Muscle of back (tissue), 11 donors: ENCODE data around the gene KCNE2. TPM values are rescaled to one million over a fixed set of nuclear protein-coding genes. Genes with fewer than 3 reads are reported as not detected.
"Not testable (repeated sequence)": the region's sequence is repeated elsewhere in the genome, so short reads cannot be mapped to it uniquely, and the experiment has no call there.

Experiments used
- DNase-seq, 3 donors: peaks; one replicate each; pipeline versions ENCODE4 v3.0.0 to v3.0.0-alpha.2; 2013
- polyA plus RNA-seq, 10 donors: library from polyadenylated mRNA; unstranded; fragments of 120-200 nt; gene quantifications; one replicate each; pipeline ENCODE4 v1.2.1, GENCODE V29; 2013; ENCODE audit not compliant: insufficient read length in 10 of 10

KCNE2 gene
- polyA plus RNA-seq, 10 donors: 0.22 to 1.1 (median 0.54) TPM

GRCh38 chr21:34406102-34406501 is 42.3 kb downstream of the KCNE2 start:
- not testable (repeated sequence) for DNase-seq

DNA sequence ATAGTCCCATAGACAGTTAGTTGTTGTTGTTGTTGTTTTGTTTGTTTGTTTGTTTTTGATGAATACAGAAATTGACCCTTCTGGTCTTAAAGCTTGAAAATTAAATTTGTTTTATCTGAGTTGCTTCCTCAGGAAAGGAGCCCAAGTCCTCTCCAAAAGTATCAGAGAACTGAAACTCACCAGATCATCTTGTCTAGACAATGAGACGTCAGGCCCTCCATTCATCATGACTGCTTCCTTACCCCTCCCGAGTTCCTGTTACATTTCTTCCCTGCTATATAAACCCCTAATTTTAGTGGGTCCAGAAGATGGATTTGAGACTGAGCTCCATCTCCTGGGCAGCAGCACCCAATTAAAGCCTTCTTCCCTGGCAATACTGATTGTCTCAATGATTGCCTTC is 42.9 kb downstream of the KCNE2 start:
- DNase-seq: not testable (repeated sequence)

- not testable (repeated sequence) for DNase-seq
Observed at GRCh38 chr21:34407294-34407693, 43.5 kb downstream of the KCNE2 start.

DNA sequence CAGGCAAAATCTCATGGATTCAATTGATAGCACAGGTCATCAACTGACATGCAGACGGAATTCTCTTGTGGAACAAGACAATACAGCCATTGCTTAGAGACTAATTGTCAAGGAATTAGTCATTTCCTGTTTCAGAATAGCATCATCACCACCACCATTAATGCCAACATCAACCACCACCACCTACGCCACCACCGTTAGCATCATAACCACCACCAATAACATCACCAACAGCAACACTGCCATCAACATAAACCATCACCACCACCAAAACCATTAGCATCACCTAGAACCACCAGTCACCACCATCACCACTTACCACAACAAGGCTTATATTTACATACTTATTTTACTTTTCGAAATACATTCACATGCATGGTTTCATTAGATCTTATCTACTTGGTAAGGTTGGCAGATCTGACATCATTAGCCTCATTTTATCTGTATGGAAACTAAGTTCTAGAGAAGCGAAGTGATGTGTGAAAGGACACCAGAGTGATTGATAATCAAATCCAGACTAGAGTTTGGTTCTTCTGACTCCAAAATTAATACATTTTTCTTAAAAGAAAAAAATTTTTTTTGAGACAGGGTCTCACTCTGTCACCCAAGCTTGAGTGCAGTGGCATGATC is 53.8 kb downstream of the KCNE2 start:
- DNase-seq: not testable (repeated sequence)

Other genes with a start within 250 kb of the KCNE2 start
- 10 to 100 TPM in 2 of 10 donors, 1 to 10 TPM in 8; 1.3 to 19.9 (median 7.9) TPM for gene SMIM11, start 11.5 kb downstream of the KCNE2 start, polyA plus RNA-seq
- gene SMIM34, start 59.9 kb downstream of the KCNE2 start, polyA plus RNA-seq: under 1 TPM in 3 of 10 donors, not detected in 7; 0.19 to 0.26 (median 0.22) TPM
- gene KCNE1, start 148.2 kb downstream of the KCNE2 start, polyA plus RNA-seq: under 1 TPM in 9 of 10 donors, not detected in 1; 0.15 to 0.83 (median 0.35) TPM